Gastroesophageal sphincter (tissue), 3 donors: Measurements from ENCODE around the gene CDC23.

Experiments
- CTCF ChIP-seq, 4 experiments: fragments of 200-600 bp in 2 of 4; fragments of 450-650 bp in 2 of 4; sonication (generic) in 1 of 4; IDR thresholded peaks; one replicate each; pipeline ENCODE4 v1.5.1; 2017 to 2019; ENCODE audit warnings: antibody characterized with exemption in 4 of 4, mild to moderate bottlenecking in 2 of 4, moderate library complexity in 2 of 4
- POLR2AphosphoS5 ChIP-seq: sonication (generic); formaldehyde crosslinking; IDR thresholded peaks from one replicate; pipeline ENCODE4 v1.6.1; 2017; ENCODE audit warnings: antibody characterized with exemption

DNA sequence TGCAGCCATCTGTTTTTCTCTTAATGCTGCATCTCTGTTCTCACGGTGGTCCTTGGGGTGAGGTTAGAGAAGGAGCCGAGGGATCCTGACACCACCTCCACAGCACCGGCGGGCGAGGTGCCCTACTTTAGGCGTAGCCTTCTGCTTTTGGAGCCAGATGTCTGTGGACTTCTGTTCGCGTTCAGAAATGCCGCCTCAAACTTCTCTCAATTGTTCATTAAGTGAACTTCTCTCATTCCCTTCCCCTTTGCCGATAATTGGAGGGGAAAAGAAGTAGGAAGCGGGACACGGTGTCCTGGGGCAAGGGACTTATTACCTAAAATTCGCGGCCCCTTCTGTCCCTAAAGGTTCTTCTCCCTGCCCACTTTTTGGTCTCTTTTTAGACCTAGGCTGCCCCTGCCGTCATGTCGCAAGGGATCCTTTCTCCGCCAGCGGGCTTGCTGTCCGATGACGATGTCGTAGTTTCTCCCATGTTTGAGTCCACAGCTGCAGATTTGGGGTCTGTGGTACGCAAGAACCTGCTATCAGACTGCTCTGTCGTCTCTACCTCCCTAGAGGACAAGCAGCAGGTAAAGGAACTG, 33.8 kb downstream of the CDC23 start:
- TF ChIP-seq CTCF (IDR thresholded peaks at IDR 0.05) = no peak
- TF ChIP-seq POLR2AphosphoS5 = no peak
